HG03378 (cell line): ENCODE measurements around the gene ALG6.
A peak's percentile ranks its signal among the peaks of the same experiment; 100 is the strongest.
"Not testable (repeated sequence)": the region's sequence is repeated elsewhere in the genome, so short reads cannot be mapped to it uniquely, and the experiment has no call there.

ENCODE experiments used
- ATAC-seq: cut with Tn5 transposase; IDR thresholded peaks from one replicate; pipeline ENCODE4 v1.9.1; 2021; ENCODE audit warnings: mild to moderate bottlenecking, moderate library complexity; ENCODE audit not compliant: unreplicated experiment

Gene ALG6

DNA sequence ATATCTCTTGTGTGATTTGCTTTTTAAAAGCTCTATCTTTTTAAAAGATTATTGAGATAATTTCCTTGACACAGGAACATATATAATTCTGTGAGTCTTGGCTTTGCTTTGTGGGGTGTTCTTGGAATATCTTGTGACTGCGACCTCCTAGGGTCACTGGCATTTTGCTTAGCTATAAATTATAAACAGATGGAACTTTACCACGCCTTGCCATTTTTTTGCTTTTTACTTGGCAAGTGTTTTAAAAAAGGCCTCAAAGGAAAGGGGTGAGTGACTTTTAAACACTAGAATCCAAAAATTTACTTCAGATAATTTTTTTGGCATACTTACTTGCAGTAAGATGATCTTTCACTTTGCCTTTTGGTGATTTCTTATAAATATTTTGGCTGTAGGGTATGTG lies 43.6 kb downstream of the ALG6 start:
- ATAC-seq = no peak

DNA sequence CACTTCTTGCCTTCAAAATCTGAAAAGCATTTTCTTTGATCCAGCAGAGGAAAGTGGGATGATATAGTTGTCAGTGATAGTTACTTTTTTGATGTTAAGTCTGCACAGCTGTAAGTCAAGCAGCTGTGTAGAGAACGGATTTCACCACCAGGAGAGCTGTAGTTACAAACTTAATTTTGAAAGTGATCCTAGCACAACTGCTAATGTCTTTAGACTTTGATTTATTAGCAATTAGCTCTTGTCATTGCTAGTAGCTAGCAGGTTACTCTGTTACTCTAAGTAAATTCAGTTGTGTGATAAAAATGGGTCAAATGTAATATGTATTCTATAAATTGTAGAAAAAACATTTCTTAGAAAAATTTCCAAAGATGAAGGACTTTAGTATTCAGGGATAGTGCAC lies 46.0 kb downstream of the ALG6 start:
- ATAC-seq = no peak

DNA sequence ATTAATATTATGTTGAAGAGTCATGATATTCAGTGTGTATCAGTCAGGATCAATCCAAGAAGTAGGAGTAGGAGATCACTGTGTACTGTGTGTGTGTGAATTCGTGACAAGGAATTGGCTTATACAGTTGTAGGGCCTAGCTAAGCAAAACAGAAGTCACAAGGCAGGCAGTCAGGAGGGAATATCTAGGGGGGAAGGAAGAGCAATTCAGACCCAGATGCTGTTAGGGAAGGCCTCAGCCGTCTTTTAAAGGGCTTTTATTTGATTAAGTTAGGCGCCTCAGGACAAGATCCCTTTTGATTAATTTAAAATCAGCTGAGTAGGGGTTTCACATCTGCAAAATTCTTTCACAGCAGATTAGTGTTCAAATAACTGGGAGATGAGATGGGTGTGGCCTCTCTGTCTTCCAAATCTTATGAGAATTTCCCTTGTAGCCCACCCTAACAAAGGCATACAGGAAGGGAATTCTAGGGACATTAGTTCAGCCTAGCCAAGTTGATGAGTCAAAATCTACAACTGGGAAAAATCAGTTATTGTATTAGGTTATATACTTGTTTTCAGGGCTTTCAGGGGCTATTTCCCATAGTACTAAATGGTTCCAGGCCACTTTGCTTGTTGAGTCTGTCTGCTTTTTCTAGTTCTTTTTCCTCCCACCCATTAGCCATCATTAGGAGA lies 47.4 kb downstream of the ALG6 start:
- no peak for ATAC-seq

DNA sequence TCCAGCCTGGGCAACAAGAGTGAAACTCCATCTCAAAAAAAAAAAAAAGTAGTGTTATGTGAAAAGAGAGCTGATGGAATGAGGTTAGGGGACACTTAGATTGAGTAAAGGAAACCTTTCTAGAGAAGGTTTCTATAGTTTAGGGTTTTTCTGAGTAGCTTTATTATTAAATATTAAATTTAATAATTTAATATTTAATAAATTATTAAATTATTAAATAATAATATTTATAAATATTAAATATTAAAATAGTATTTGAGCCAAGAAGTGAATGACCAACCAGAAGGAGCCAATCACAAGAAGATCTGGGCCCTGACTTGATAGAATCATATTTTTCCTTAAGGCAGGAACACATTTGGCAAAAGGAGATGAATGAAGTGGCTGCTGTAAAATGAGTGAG lies 50.7 kb downstream of the ALG6 start:
- ATAC-seq = no peak

DNA sequence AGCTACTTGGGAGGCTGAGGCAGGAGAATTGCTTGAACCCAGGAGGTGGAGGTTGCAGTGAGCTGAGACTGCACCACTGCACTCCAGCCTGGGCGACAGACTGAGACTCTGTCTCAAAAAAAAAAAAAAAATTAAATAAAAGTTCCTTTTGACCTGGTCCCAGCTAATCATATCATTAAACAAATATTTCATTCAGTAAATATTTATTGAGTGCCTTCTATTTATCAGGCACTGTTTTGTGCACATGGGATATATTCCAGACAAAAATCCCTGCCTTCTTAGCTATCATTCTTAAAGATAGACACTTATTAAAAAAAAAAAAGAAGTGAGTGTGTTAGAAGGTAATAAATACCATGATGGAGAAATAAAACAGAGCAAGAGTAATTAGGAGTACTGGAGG lies 53.3 kb downstream of the ALG6 start:
- not testable (repeated sequence) for ATAC-seq

DNA sequence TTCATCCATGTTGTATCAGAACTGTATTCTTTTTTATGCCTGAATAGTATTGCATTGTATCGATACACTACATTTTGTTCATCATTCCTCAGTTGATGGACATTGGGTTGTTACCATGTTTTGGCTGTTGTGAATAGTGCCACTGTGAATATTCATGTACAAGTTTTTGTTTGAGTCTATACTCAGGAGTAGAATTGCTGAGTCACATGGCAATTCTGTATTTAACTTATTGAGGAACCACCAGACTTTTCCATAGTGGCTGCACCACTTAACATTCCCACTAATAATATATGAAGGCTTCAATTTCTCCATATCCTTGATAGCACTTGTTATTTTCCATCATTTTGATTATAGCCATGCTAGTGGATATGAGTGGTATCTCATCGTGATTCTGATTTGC lies 56.2 kb downstream of the ALG6 start:
- no peak for ATAC-seq

DNA sequence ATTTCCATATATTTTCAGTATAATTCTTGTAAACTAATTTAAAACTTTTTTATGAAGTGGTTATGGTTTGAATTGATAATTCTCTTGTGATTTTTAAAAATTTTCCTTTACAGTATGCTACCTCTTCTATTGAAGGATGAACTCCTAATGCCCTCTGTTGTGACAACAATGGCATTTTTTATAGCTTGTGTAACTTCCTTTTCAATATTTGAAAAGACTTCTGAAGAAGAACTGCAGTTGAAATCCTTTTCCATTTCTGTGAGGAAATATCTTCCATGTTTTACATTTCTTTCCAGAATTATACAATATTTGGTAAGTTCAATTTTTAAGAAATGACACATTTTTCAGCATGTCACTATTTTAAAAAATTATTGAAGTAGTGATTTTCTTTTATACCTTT lies 61.4 kb downstream of the ALG6 start:
- ATAC-seq = no peak

DNA sequence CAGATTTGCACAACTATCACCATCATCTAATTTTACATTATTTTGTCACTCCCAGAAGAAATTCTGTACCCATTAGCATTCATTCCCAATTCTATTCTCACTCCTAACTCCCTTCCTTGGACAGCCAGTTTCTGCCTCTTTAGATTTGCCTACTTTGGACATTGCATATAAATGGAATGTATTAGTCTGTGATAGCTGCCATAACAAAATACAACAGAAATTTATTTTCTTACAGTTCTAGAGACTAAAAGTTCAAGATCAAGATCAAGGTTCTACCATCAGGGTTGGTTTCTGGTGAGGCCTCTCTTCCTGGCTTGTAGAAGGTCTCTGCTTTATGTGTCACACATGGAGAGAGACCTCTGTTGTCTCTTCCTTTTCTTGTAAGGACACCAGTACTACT lies 61.9 kb downstream of the ALG6 start:
- ATAC-seq = no peak

DNA sequence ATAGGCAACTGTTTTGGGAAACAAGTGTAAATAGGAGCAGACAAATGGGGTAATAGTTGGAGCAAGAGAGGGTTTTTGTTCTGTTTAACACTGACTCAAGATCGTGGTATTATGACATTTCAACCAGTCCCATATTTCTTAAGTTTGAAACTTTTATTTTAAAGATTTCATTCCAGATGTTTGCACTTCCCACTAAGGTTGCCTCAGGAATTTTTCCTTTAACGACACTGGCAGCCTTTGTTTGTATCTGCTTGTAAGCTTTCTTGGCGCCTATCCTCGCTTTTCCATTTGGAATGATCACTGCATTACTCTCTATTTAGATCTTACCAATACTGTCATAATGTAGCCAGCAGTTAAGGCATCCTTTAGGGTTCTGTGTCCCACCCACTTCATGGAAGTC lies 67.7 kb downstream of the ALG6 start:
- no peak for ATAC-seq

DNA sequence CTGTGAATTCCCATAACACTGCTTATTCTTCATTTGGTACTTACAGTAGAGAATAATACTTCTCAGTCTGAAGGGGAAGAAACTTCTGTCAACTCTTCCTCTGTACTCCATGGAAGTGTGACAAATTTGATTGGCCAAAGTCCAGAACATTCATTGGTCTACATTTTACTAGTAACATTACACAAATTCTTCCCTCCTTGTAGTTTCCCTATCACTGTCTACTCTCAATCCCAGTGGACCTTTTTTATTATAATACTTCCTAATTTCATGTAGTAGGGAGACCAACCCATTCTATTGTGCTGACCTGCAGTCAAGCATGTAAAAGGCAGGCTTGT lies 74.7 kb downstream of the ALG6 start:
- no peak for ATAC-seq

DNA sequence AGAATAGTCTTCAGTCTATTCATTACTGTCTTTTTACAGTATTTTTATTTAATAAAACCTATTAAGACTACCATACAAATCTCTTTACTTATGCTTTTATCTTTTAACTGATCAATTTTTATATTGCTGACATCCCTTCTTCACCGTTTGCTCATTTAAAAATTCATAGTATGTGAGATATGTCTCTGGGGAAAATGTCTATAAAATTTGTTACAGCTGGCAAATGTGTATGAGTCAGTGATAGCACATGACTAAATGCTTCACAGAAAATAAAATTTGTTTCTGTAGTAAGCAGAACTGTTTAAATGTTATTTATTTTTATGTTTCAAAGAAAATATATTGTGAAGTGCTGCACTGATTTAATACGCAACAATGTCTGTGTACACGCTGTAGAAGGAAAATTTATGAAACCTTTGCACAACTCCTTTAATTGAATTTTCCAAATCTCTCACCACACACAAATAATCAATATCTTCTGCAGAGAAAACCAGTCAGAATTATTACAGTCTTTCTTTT lies 81.4 kb downstream of the ALG6 start:
- no peak for ATAC-seq

DNA sequence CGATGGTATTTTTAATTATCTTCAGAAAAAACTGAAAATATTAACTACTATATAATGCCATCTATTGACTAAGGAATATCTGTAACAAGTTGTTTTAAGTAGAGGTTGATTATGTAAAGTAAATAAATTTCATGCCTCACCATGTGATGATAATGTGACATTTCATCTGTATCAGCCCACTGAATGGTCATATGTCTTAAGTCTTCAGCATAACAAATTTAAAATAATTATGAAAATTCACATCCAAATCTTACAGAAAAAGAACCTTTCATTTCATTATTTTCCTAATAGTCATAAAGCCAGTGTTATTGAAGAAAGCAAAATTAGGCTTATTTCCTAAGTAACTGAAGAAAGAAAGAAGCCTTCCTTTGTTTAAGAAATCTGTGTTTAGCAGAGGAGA lies 83.0 kb downstream of the ALG6 start:
- no peak for ATAC-seq

DNA sequence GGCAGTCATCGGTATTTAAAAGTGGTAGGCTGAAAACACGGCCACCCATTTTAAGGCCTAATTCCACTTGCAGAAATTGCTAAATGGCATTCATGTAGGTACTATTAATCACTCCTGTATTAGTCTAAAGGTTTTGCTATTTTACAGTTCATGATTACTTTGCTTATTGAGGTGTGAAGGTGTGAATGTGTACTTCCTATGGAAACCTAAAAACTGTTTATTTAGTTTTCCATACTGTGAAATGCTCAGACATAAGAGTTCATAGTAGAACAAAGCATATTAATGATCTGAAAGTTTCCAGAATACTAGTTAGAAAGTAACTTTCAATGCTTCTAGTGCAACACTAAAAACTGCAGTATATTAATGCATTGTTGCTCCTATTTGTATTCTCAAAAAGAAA lies 85.8 kb downstream of the ALG6 start:
- peak; percentile 59 for ATAC-seq

DNA sequence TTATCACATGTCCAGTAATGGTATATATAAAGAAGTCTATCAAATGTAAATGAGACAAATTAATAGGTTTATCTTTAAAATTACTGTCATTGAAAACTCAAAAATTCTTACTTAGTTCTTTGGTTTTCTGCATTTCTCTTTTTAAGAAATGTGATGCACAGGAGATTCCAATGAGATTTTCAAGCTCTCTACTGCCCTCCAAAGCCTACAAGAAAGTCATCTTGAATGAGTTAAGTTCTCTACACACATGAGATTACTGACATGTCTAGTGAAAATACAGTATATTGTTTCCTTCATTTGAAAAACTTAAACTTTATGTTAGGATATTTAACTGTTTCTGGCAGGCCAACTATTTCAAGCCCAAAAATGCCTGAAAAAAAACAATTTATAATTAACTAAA lies 86.8 kb downstream of the ALG6 start:
- no peak for ATAC-seq

DNA sequence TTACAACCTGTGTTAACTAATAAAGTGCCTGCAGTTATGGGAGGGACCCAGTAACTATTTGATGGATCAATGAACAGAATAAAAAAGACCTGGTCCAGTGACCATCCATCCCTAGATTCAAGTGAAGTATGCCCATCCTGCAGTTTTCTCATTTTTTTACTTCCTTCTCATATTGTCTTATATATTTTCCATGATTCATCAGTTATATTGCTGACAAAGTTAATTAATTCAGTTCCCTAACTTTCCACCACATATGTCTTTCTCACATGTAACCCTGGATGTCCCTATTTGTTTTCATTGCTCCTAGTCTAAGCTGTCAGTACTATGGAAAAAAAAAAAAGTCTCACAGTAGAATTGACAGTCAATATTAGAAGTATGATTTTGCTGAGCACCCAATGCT lies 91.3 kb downstream of the ALG6 start:
- no peak for ATAC-seq

DNA sequence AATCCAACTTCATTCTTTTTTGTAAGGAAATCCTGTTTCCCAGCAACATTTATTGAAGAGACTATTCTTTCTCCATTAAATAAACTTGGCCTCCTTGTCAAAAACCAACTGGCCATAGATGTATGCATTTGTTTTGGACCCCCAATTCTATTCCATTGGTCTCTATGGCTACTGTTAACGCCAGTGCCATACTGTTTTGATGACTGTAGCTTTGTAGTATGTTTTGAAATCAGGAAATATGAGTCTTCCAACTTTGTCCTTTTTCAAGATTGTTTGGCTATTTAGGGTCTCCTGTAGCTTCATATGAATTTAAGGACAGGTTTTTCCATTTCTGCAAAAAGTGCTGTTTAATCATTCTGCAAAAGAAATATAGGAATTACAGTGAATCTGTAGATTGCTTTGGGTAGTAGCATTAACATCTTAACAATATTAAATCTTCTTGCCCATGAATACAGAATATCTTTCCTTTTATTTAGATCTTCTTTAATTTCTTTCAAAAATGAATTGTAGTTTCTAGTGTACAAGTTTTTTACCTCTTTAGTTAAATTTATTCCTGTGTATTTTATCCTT lies 94.3 kb downstream of the ALG6 start:
- no peak for ATAC-seq

DNA sequence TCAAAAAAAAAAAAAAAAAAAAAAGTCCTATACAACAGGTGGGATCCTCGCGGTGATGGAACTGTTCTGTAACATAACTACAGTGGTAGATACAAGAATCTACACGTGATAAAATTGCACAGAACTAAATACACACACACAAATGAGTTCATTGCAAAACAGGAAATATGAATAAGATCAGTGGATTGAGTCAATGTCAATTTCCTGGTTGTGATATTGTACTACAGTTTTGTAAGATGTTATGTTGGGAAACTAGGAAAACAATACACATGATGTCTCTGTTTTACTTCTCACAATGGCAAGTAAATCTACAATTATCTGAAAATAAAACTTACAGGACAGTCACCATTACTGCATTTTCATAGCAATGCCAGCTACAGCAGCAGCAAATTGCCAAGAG lies 95.8 kb downstream of the ALG6 start:
- ATAC-seq = no peak

DNA sequence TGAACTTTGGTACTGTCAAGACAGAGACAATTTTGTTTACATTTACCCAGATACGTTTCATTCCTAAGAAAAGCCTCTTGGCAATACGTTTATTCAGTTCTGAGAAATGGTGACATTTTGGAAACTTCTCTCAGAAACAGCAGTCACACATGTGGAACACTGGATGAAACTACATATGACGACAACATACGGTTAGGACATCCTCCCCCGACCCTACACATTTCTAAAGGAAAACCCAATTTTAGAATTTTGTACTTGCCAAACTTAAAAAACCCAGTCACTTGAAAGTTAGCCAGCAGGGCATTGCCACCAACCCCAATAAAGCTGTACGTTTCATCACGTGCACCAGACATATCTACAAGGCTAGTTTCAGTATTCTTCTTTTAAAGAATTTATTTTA lies 98.8 kb downstream of the ALG6 start:
- ATAC-seq = no peak

DNA sequence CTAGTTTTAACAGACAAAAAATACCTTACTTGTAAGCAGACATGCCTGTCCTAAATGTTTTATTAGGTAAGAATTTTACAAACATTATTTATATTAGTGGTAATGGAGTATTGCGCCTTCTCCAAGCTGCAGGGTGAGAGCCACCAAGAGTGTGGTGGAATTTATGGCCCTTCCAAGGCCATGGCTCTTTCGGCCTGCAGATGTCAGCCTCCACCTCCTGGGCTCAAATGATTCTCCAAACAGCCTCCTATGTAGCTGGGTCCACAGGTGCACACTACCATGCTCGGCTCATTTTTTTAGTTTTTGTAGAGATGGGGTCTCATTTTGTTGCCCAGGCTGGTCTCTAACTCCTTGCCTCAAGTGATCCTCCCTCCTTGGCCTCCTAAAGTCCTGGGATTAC lies 99.3 kb downstream of the ALG6 start:
- no peak for ATAC-seq

DNA sequence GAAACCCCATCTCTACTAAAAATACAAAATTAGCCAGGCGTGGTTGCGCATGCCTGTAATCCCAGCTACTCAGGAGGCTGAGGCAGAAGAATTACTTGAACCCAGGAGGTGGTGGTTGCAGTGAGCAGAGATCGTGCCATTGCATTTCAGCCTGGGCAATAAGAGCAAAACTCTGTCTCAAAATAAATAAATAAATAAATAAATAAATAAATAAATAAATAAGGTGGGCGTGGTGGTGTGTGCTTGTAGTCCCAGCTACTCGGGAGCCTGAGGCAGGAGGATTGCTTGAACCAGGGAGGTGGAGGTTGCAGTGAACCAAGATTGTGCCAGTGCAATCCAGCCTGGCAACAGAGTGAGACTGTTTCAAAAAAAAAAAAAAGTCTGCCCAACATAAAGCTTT lies 101.3 kb downstream of the ALG6 start:
- not testable (repeated sequence) for ATAC-seq

DNA sequence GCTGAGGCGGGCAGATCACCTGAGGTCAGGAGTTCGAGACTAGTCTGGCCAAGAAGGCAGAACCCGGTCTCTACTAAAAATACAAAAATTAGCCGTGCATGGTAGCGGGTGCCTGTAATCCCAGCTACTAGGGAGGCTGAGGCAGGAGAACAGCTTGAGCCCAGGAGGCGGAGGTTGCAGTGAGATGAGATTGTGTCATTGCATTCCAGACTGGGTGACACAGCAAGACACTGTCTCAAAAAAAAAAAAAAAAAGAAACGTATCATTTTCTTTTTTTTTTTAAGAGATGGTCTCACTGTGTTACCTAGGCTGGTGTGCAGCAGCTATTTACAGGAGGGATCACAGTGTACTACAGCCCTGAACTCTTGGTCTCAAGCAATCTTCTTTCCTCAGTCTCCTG lies 108.3 kb downstream of the ALG6 start:
- no peak for ATAC-seq

DNA sequence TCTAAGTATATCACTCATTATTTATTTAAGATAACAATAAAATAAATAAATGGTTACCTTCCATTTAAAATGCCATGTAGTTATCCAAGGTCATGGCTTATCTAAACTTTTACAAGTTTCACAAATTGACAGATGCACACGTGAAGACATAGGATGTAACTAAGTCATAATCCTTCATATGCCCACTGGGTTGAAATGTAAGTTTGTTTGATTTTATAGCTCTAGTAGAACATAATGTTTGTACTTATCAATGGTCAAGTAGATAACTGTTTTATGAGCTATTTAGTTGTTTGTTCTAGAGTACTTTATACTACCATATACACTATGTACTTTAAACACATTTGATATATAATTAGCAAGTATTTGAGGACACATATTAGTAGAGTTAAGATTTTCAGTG lies 112.6 kb downstream of the ALG6 start:
- no peak for ATAC-seq

DNA sequence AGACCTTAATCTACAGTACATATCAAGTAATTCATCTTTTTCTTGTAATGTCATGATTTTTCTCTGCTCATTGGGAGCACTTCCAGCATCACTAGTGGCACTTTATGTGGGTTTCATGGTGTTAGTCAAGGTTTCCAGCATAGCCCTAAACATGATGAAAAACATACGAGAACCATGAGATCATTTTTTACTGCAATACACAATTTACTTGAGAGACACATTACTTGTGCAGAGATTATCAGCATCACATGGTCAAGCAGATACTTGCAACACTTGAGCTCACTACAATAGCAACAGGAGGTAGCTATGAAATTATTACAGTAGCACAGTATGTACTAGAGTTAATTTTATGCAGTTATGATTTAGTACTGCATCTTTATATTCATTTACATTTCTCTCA lies 119.2 kb downstream of the ALG6 start:
- ATAC-seq = no peak
